NCI-H2196 treated with DMSO at 0.1 percent for 48 hours (cell line): ENCODE results near the gene SLC22A16.

ENCODE experiments used
- DNase-seq: peaks from one replicate; lab custom pipeline; 2025; ENCODE audit not compliant: unreplicated experiment; lab: John Stamatoyannopoulos, UW

The SLC22A16 gene

DNA sequence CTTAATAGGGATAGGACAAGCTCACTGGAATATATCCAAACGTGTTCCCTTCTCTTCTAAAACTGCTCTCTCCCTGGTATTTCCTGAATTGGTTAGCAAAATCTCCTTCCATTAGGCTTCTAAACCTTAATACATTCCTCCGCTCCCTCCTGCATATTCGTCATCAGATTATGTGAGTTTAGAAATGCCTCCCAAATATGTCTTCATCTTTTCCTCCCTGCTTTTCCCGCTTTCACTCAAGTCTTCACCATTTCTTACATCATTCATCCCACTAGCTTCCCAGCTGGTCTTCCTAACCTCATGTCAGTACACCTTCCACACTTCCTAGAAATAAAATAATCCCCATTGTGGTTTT is 26.9 kb downstream of the SLC22A16 start:
- no peak for DNase-seq

DNA sequence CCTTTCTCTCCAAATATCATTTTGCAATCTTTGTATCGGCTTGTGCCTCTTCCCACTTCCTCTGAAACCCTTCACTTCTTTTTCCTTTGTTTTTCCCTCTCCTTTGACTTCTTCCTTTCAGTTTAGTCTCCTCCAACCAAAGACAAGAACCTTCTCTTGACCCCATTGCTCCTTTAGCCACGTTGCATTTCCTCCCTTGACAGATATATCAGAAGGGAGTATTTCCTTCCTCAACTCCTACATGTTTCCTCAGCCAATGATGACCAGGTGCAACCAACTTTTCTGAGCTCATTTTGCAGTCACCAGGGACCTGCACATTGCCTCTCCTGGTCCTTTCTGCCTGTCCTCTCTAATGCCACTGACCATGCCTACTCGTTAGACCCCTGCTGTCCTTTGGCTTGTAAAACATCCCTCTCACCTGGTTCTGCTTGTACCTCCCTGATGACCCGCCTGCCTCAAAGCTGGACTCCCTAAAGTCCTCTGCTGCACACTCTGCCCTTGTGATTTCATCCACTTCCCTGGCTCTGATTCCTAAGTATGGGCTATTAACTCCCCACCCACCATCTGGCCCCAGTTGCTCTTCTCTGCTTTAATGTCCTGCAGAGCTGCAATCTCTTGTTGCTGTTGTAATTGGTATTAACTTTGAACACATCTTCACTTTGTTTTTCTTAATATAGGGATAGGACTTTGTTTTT is 27.4 kb downstream of the SLC22A16 start:
- no peak for DNase-seq

DNA sequence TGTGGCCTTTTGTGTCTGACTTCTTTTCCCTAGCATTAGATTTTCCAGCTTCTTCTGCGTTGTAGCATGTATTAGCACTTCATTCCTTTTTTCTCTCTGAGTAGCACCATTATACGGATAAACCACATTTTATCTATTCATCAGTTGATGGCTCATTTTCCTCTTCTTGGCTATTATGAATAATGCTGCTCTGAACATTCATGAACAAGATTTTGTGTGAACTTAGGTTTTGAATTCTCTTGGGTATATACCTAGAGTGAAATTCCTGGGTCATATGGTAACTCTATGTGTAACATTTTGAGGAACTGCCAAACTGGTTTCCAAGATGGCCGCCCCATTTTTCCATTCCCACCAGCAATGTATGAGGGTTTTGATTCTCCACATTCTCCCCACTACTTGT is 28.7 kb downstream of the SLC22A16 start:
- DNase-seq = no peak

DNA sequence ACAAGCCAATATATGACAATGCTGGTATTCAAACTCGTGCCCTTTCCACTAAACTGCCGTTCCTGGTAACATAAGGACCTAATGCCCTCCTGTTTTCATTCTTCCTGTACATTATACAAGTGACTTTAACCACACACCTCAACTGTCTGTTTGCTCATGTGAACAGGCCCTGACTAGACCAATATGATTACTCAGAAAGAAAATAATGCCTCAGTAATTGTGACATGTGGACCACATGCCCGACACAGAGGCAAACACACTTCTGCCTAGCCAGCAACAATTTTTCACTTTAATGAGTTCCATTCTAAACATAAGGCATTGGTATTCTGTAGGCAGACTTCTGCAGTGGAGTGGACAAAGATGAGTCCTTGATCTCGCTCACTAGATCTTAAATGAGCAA is 30.0 kb downstream of the SLC22A16 start:
- no peak for DNase-seq

DNA sequence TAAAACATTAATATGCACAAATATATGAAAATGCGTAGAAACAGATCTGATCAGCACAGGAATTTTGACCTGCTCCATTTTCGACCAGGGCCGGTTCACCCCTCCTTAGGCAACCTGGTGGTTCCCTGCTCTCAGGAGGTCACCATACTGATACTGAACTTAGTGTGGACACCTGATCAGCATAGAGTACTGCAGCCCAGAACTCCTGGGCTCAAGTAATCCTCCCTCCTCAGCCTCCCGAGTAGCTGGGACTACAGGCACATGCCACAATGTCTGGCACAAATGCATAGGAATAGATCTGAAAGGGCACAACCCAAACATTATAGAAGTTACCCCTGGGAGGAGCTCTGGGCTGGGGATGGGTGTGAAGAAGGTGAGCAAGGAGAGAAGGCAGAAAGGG is 36.4 kb downstream of the SLC22A16 start:
- DNase-seq = no peak

DNA sequence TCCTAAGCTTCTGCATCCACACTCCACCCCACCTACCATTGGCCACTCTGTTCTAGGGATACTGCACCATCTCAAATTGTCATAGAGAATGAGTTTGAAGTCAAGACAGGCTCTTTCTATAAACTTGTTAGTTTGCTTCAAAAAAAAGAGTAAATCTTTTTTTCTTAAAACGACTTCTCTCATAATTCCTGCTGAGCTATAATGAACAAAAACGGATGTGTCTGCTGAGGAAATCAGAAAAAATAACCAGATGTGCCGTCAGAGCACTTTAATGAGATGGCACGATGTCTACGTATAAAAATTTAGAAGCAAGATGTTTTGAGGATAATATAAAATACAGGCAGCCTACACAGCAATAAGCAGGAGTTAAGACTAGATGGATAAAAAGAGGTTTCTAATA is 37.1 kb downstream of the SLC22A16 start:
- no peak for DNase-seq

DNA sequence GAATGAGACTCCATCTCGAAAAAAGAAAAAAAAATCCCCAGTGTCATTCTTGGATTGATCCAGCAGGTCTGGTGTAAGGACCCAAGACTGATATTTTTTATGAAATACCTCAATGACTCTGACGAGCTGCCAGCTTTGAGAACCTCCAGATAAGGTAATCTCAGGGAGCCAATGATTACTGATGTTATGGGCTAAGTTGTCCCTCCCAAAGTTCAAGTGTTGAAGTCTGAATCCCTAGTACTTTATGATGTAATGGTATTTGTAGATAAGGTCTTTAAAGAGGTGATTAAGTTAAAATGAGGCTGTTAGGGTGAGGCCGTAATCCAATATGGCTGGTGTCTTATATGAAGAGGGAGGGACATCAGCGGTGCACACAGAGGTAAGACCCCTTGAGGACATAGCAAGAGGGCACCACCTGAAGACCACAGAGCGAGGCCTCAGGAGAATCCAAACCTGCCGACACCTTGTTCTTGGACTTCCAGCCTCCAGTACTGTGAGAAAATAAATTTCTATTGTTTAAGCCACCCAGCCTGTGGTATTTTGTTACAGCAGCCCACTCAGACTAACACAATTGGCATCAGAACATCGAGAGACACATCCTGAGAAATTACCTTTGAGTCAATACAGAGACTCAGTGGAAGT is 41.3 kb downstream of the SLC22A16 start:
- no peak for DNase-seq

DNA sequence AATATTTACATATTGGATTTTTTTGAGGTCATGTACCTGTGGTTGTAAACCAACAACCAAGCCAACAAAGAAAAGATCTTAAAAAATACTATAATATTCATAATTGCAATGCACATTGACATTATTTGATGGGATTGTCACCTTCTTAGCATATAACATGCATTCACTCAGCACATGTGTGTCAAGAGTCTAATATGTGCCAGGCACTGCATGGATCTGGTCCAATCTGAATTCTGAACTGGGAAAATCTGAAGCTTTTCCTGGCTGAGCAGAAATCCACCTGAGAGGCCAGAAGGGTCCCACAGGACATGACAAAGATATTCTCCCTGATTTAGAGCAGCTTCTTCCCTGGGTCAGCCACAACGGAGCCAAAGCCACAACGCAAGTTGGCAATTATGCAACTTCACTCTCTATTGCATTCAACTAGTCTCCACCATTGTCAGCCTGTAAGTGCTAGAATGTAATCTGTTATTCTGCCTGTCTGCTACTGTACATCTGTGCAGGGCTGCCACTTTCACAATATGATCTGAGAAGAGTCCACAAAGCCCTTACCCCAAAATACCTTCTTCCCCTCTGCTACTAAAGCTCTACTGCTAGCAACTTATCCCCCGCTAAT is 44.0 kb downstream of the SLC22A16 start:
- DNase-seq = no peak

DNA sequence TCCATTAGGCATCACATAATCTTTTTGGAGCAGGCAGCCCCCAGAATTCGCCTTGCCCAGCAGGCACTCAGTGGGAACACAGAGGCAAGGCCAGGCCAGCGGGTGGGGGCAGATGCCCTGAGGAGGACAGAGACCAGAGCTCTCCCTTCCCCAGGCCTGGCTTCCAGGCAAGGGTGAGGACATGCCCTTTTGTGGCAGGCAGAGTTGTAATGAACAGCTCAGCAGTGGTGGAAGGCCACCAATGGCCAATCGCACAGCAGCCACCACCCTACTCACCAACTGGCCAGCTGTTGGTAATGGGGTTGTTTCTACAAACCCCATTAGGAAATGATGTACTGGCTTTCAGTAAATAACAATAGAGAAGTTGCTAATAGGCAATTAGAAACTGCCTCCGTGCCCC is 45.7 kb downstream of the SLC22A16 start:
- DNase-seq = no peak

DNA sequence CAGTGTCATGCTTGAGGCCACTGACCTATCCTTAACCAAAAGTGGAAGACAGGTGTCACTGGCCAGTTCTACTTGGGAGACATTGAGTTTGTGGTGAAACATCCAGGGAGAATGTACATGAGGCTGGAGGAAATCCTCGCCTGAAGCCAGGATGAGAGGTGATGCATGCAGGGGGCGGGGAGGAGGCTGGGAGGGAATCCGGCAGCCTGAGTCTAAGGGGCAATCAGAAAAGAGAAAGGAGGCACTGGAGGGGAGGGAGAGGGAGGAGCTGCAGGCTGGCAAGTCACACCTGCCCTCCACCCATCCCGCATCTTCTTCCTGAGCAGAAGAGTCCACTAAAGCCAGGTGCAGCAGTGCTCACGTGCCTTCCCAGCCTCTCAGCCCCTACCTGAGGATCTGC is 46.2 kb downstream of the SLC22A16 start:
- DNase-seq = no peak

DNA sequence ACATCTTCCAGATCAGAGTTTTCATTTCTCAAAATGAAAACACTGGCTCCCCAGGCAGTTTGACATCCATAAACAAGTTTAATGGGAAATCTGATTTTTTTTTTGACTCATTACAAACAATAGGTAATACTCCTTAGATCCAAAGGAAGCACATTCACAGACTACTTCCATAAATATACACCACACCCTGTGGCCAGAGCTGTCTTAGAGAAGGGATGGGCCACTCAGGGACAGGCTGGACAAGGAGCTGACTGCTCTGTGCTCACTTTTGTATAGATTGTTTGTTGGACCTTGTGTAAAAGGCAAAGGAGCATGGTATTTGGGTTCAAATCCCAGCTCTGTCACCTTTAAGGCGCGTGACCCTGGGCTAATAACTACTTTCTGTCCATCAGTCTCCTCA is 48.3 kb downstream of the SLC22A16 start:
- DNase-seq = no peak

DNA sequence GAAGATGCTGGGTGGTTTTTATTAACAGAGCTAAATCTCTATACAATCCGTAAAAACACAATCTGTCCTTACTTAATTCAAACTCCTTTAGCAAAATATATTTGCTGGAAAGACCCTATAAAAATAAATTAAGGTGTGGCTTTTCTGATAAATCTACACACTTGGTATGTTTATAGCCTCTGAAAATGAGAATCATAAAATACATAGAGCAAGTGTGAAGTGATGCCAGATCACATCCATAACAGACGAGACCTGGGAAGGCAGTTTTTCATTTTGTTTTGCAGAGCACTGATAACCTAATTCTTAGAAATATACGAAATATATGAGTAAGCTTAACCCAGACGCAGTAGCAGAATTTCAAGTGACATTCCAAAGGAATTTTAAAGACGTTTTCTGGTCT is 50.6 kb downstream of the SLC22A16 start:
- DNase-seq = no peak

DNA sequence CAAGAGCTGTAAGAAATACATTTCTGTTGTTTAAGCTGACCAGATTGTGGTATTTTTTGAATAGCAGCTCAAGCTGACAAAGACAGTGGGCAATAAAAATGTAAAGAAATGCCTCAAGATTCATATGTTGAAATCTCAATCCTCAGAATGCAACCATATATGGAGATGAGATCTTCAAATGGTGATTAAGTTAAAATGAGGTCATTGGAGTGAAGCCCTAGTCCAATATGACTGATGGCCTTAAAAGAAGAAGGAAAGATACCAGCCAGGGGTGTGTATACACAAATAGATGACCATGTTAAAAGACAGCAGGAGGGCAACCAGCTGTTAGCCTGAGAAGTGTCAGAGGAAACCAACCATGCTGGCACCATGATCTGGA is 54.0 kb downstream of the SLC22A16 start:
- DNase-seq = no peak

DNA sequence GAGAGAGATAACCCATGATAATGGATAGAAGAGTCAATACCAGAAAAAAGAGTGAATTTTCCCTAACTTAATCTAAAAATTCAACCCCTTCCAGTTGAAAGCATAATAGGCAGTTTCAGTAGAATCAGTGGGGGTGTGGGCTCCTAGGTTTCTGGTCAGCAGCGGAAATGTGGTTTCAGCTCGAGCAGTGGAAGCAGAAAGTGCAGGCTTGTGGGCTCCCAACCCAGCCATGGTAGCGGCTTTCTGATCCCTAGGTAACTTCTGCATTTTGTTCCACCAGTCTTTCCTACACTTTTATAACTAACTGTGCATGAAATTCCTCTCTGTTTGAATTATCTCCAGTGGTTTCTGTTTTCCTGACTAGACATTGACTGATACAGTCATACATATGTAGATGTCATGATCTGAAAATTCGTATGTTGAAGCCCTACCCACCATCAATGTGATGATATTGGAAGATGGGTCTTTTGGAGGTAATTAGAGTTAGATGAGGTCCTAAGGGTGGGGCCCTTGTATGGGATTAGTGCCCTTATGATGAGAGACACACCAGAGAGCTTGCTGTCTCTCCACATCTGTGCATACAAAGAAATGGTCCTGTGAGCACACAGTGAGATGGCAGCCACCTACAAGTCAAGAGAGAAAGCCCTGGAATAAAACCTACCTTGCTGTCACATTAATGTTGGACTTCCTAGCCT is 54.5 kb downstream of the SLC22A16 start:
- no peak for DNase-seq

DNA sequence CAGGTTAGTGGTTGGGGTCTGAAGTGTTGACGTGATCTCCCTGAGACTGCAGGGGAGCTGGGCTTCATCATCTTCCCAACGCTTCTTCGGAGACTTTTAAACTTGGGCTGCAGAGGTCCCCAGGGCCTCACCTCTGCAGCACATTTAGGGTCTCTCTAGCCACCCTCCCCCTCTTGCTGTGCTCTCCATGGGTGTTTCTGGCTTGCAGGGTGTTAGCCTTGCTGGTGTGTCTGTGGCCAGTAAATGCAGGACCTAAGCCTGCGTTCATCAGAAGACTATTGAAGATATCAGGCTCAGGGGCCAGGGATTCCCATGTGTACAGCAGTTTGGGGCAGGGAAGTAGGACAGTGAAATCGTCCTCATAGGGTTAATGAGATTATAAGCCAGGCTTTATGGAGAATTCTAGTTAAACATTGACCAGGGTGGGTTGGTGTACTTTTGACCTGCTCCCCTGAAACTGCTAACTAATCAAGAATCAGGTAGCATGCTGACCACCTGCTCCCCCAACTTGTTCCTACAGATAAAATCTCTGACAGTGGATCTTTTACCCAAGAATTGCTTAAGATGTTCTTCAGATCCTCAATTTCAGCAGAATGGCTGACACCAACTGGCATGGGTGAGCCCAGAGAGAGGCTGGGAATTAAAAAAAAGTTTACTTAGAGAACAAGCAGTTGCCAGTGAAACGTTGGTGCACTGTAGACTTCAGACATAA is 57.2 kb downstream of the SLC22A16 start:
- no peak for DNase-seq

DNA sequence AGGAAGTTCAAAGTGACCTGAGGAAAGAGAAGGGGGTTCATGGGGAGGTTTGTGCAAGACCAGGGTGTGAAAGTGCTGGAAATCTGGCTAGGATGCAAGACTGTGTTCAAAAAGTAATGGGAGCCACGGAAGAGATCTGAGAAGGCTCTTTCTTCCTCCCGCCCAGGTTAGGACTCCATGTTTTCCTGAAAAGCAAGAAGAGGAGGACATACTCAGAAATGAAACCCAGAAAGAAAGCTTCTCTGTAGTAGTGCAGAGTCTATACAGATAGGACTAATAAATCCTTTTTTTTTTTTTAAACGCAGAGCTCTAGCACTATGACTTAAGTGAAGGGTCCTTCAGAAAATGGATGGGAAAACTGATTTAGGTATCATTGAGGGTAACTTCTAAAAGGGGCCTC is 57.8 kb downstream of the SLC22A16 start:
- DNase-seq = no peak

DNA sequence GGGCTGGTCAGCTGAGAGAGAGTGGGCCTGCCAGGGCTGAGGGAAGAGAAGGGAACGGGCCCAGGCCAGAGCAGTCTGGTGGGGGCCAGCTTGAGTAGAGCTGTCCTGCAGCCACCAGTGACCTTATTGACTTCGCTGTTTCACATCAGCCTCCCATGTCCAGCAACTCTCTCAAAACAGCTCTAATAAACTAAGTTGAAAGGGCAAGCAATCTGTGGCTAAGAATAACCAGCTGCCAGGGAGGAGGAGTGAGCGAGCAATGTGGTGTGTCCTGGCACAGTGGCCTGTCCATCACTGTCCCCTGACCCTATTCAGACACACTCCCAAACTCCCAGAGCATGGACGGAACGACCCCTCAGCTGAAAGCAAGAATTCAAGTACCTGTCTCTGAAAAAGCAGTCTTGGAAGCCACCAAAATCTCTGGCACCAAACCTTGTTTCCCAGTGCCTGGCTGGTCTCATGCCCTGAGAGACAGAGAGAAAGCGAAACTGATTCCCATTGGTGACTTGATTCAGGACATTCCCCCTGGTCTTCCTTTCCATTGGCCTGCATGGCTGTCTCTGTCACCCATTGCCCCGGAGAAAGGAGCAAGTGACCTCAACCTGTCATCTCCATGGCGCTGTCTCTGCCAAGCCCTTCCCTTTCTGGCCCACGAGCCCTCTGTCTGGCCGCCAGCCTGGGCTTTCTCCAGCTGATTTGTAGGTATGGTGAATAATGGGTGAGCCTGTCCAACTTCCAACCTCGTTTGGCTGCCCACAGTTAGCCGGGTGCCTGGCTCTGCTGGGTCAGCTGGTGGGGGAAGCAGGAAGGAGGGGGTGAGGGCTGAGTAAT is 61.1 kb downstream of the SLC22A16 start, which contains the start of gene DDO:
Gene DDO, minus strand, starts transcription at position 490 of the 831 bp plus-strand sequence. CDS start 2,113 bp downstream, outside the sequence.
- peak; percentile 88 for DNase-seq

DNA sequence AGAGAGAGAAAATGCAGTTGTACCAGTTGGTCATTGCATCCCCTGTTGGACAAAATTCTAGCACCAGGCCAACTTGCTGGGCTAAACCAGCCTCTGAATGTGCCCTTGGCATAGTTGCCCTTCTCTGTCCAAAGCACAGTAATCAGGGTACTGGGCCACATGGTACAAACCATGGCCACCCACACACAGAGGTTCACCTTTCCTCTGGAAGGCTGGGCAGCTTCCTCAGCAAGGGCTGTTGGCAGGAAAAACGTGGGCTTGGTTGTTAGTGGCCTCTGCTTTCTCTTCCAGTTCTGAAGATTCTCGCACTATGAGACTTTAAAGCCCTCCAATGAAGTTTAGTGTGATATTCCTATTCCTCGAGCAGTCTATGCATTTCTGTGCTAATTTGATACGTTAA is 61.7 kb downstream of the SLC22A16 start:
- DNase-seq = no peak

DNA sequence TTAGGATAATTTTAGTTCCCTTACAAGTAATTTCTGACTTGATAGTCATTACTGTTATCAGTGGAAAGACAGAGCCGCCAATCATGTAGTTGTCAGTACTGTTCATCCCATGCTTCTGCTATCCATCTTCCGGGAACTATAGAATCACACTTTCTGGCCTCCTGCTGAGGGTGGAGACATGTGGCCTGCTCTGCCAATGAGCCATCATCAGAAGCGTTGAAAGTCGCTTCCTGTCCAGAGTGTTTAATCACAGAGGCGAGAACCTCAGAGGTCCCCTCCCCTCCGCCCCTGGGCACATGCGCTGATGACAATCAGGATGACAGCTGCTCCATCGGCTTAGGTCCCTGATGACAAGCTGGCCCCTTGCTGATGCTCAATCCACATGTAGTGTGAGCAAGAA is 64.1 kb downstream of the SLC22A16 start:
- DNase-seq = no peak

DNA sequence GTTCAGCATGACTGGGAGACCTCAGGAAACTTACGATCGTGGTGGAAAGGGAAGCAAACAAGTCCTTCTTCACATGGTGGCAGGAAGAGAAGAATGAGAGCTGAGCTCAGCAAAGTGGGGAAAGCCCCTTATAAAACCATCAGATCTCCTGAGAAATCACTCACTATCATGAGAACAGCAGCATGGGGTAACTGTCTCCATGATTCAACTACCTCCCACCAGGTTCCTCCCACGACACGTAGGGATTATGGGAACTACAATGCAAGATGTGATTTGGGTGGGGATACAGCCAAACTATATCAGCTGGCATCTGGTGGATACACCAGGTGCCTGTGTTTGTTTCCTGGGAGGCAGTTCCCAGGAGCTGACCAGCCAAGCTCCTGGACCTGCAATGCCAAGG is 65.9 kb downstream of the SLC22A16 start:
- no peak for DNase-seq

DNA sequence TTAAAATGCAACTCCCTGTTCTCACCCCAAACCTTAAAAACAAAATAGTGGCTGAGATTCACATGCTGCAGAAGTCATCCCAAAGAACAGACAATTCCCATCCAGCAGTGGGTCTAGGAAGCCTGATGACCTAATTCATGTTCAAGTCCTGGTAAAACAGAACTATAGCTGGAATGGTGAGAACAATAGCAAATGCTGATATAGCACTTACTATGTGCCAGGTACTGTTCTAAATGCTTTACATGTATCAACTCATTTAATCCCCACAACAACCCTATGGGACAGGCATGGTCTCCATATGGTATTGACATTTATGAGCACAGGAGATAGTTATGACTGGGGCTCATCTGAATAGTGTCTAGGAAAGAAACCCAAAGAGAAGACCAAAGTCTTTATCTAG is 66.6 kb downstream of the SLC22A16 start:
- no peak for DNase-seq
